ENCODE results near the gene ARID5B. TPM values are rescaled to one million over a fixed set of nuclear protein-coding genes. Genes with fewer than 3 reads are reported as not detected.
"Not testable (repeated sequence)": the region's sequence is repeated elsewhere in the genome, so short reads cannot be mapped to it uniquely, and the experiment has no call there.

ARID5B gene
- total RNA-seq, 1 experiment from 2014 or later = 1.3 TPM

DNA sequence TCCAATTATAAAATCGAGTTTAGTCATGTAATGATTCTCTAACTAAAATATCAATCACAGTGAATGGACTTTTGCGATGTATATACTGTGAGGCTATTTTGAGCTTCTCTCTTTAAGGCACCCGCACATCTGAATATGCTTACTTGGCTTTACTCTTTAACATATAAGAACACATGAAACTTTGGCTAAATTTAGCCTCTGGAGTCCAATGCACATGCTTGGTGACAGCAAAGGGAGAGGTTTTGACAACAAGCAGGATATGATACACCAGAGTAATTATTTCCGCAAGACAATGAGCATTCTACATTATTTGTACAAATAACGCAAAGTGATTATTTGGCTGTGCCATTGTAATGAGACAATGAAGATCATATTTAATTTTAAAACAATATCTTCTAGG, 72.4 kb downstream of the ARID5B start:
- peaks cover 9% of the 10 kb centered on the region for H3K4me1 ChIP-seq (ENCODE audit: low read length)

DNA sequence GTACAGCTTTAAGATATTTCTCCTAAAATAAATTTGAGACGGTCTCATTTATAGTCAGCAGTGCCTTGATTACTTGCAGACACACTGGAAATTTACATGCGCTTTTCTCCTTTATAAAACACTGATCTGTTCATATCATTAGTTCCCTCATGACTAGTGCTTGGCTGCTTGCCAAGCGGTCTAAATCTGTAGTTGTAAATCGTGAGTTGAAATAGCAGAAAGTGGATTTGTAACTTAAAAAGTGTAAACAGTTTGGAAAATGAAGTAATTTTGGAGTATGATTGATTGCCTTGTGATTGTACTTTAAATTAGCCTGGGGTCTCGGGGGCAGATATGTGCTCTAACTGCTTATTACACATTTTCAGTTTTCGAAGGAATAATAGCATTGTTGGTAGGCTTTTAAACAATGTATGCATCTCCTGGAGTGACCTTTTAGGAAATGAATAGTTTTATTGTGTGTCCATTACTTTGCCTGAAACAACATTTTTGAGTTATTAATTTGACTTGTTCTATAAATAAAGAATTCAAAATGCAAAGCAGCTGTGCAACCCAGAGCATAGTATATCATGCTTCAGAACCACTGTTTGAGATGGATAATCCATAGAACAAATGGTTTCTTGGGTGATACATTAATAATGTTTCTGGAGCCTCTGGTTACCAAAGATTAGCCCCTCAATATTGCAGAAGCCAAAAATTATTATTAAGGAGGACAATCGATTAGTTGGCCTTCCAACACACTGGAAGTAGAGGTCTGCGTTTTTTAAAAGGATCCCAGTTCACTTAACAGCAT, 73.3 kb downstream of the ARID5B start:
- H3K4me3 ChIP-seq (ENCODE audit: low read length) = no peak overlapping the region
- no peaks in the 10 kb centered on the region for H4K20me1 ChIP-seq (ENCODE audit: insufficient read depth, low read depth, low read length)
- no peaks in the 10 kb centered on the region for H3K9me3 ChIP-seq (ENCODE audit: low read length)
- DNase-seq = peak; percentile 59
- H3K27me3 ChIP-seq (ENCODE audit: low read length) = no peaks in the 10 kb centered on the region
- H3K36me3 ChIP-seq (ENCODE audit: insufficient read depth, low read length) = no peaks in the 10 kb centered on the region
- no peak overlapping the region for H3K9ac ChIP-seq (ENCODE audit: low read length)
- no peaks in the 10 kb centered on the region for H3K9me2 ChIP-seq (replicated peaks; ENCODE audit: insufficient read depth, low read length)
- H3K27ac ChIP-seq (ENCODE audit: low read length) = no peak overlapping the region
- H2AFZ ChIP-seq (ENCODE audit: low read length) = no peak overlapping the region
- no peaks in the 10 kb centered on the region for H3K79me2 ChIP-seq (ENCODE audit: low read length)
- peaks cover 9% of the 10 kb centered on the region for H3K4me1 ChIP-seq (ENCODE audit: low read length)
- peak overlapping the region; percentile 9 for H3K4me2 ChIP-seq (ENCODE audit: low read depth, low read length, poor library complexity, severe bottlenecking)

More for the DNA sequence above, 72.4 kb downstream of the ARID5B start:
- Histone ChIP-seq H3K9ac (ENCODE audit: low read length) (no peak overlapping the region), H4K20me1 (ENCODE audit: insufficient read depth, low read depth, low read length) (no peaks in the 10 kb centered on the region), H3K4me2 (ENCODE audit: low read depth, low read length, poor library complexity, severe bottlenecking) (no peak overlapping the region), H3K9me3 (ENCODE audit: low read length) (no peaks in the 10 kb centered on the region), H3K4me3 (ENCODE audit: low read length) (no peak overlapping the region), H3K79me2 (ENCODE audit: low read length) (no peaks in the 10 kb centered on the region), H2AFZ (ENCODE audit: low read length) (no peak overlapping the region), H3K36me3 (ENCODE audit: insufficient read depth, low read length) (no peaks in the 10 kb centered on the region), H3K9me2 (replicated peaks; ENCODE audit: insufficient read depth, low read length) (no peaks in the 10 kb centered on the region), H3K27me3 (ENCODE audit: low read length) (no peaks in the 10 kb centered on the region), H3K27ac (ENCODE audit: low read length) (no peak overlapping the region)
- no peak for DNase-seq

DNA sequence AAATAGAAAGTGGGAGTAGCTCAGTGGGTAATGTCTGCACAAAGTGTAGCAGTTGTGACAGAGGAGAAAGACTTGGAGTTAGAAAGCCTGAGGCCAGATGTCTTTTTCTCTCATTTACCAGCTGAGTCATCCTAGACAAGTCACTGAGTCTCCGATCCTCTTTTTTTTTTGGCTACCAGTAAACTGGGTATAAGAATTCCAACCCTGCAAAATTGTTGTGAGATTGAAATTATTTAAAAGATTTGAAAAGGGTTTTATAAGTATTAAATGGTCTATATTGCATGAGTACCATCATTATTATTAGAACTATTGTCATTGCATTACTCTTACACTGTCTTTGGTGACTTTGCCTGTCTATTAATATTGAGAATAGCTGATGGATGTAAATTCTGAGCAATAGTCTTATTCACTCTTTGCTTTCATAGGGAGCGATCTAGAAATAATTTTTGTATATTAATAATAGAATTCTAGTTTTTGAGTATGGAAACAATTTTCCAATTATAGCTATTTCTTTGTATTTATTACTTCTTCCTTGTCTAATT, 74.0 kb downstream of the ARID5B start:
- no peaks in the 10 kb centered on the region for H3K9me3 ChIP-seq (ENCODE audit: low read length)
- H4K20me1 ChIP-seq (ENCODE audit: insufficient read depth, low read depth, low read length) = no peaks in the 10 kb centered on the region
- H3K79me2 ChIP-seq (ENCODE audit: low read length) = no peaks in the 10 kb centered on the region
- DNase-seq = no peak
- no peaks in the 10 kb centered on the region for H3K9me2 ChIP-seq (replicated peaks; ENCODE audit: insufficient read depth, low read length)
- H3K27ac ChIP-seq (ENCODE audit: low read length) = no peak overlapping the region
- no peaks in the 10 kb centered on the region for H3K36me3 ChIP-seq (ENCODE audit: insufficient read depth, low read length)
- H3K9ac ChIP-seq (ENCODE audit: low read length) = no peak overlapping the region
- H2AFZ ChIP-seq (ENCODE audit: low read length) = no peak overlapping the region
- H3K4me2 ChIP-seq (ENCODE audit: low read depth, low read length, poor library complexity, severe bottlenecking) = no peak overlapping the region
- peaks cover 9% of the 10 kb centered on the region for H3K4me1 ChIP-seq (ENCODE audit: low read length)
- no peaks in the 10 kb centered on the region for H3K27me3 ChIP-seq (ENCODE audit: low read length)
- no peak overlapping the region for H3K4me3 ChIP-seq (ENCODE audit: low read length)

GRCh38 chr10:61976951-61977721, 75.6 kb downstream of the ARID5B start:
- not testable (repeated sequence) for H3K4me1 ChIP-seq (ENCODE audit: low read length); H3K36me3 ChIP-seq (ENCODE audit: insufficient read depth, low read length); H3K4me3 ChIP-seq (ENCODE audit: low read length)

DNA sequence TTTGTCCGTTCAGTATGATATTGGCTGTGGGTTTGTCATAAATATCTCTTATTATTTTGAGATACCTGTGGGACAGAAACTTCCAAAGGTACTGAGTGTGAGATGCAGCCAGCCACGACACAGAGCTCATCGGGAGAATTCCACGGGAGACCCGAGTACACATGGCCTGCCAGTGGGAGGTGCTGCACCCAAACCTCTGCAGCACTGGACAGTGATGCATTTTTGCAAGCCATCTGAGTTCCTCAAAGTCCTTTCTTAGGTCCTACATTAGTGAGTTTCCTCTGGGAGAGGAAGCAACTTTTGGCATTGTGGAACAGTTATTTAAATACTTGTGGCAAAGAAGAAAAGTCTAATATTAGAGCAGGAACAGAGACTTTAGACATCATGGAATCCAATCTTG, 77.5 kb downstream of the ARID5B start:
- H3K9me2 ChIP-seq (replicated peaks; ENCODE audit: insufficient read depth, low read length) = no peaks in the 10 kb centered on the region
- no peaks in the 10 kb centered on the region for H3K79me2 ChIP-seq (ENCODE audit: low read length)
- H3K9me3 ChIP-seq (ENCODE audit: low read length) = no peaks in the 10 kb centered on the region
- no peak overlapping the region for H3K27ac ChIP-seq (ENCODE audit: low read length)
- H2AFZ ChIP-seq (ENCODE audit: low read length) = no peak overlapping the region
- no peak overlapping the region for H3K4me3 ChIP-seq (ENCODE audit: low read length)
- no peaks in the 10 kb centered on the region for H3K27me3 ChIP-seq (ENCODE audit: low read length)
- no peaks in the 10 kb centered on the region for H3K36me3 ChIP-seq (ENCODE audit: insufficient read depth, low read length)
- no peaks in the 10 kb centered on the region for H4K20me1 ChIP-seq (ENCODE audit: insufficient read depth, low read depth, low read length)
- DNase-seq = no peak
- H3K4me1 ChIP-seq (ENCODE audit: low read length) = peaks cover 9% of the 10 kb centered on the region
- no peak overlapping the region for H3K4me2 ChIP-seq (ENCODE audit: low read depth, low read length, poor library complexity, severe bottlenecking)
- no peak overlapping the region for H3K9ac ChIP-seq (ENCODE audit: low read length)

More at GRCh38 chr10:61976951-61977721, 75.6 kb downstream of the ARID5B start:
- H2AFZ ChIP-seq (ENCODE audit: low read length); H3K27me3 ChIP-seq (ENCODE audit: low read length); H3K9me2 ChIP-seq (replicated peaks; ENCODE audit: insufficient read depth, low read length); H3K9me3 ChIP-seq (ENCODE audit: low read length); H4K20me1 ChIP-seq (ENCODE audit: insufficient read depth, low read depth, low read length); H3K27ac ChIP-seq (ENCODE audit: low read length); H3K9ac ChIP-seq (ENCODE audit: low read length); H3K79me2 ChIP-seq (ENCODE audit: low read length); DNase-seq; H3K4me2 ChIP-seq (ENCODE audit: low read depth, low read length, poor library complexity, severe bottlenecking): not testable (repeated sequence)

GRCh38 chr10:61981460-61981859, 80.0 kb downstream of the ARID5B start:
- H3K79me2 ChIP-seq (ENCODE audit: low read length) = no peaks in the 10 kb centered on the region
- no peaks in the 10 kb centered on the region for H3K9me2 ChIP-seq (replicated peaks; ENCODE audit: insufficient read depth, low read length)
- no peak overlapping the region for H3K9ac ChIP-seq (ENCODE audit: low read length)
- H3K27ac ChIP-seq (ENCODE audit: low read length) = no peak overlapping the region
- H3K9me3 ChIP-seq (ENCODE audit: low read length) = no peaks in the 10 kb centered on the region
- H4K20me1 ChIP-seq (ENCODE audit: insufficient read depth, low read depth, low read length) = 0 out of 2 replicates have a peak, but pooled peaks cover 3% of the 10 kb centered on the region
- DNase-seq = no peak
- H2AFZ ChIP-seq (ENCODE audit: low read length) = no peak overlapping the region
- no peaks in the 10 kb centered on the region for H3K36me3 ChIP-seq (ENCODE audit: insufficient read depth, low read length)
- no peak overlapping the region for H3K4me2 ChIP-seq (ENCODE audit: low read depth, low read length, poor library complexity, severe bottlenecking)
- H3K27me3 ChIP-seq (ENCODE audit: low read length) = no peaks in the 10 kb centered on the region
- H3K4me3 ChIP-seq (ENCODE audit: low read length) = no peak overlapping the region
- H3K4me1 ChIP-seq (ENCODE audit: low read length) = peaks cover under 1% of the 10 kb centered on the region; the same call in 1 of the 2 replicates

- no peaks in the 10 kb centered on the region for H3K36me3 ChIP-seq (ENCODE audit: insufficient read depth, low read length)
- peaks cover 15% of the 10 kb centered on the region for H3K4me1 ChIP-seq (ENCODE audit: low read length)
- no peaks in the 10 kb centered on the region for H3K79me2 ChIP-seq (ENCODE audit: low read length)
- H3K4me3 ChIP-seq (ENCODE audit: low read length) = no peak overlapping the region
- H3K9me2 ChIP-seq (replicated peaks; ENCODE audit: insufficient read depth, low read length) = no peaks in the 10 kb centered on the region
- no peak overlapping the region for H3K4me2 ChIP-seq (ENCODE audit: low read depth, low read length, poor library complexity, severe bottlenecking)
- H2AFZ ChIP-seq (ENCODE audit: low read length) = no peak overlapping the region
- no peak overlapping the region for H3K9ac ChIP-seq (ENCODE audit: low read length)
- DNase-seq = no peak
- H3K27me3 ChIP-seq (ENCODE audit: low read length) = no peaks in the 10 kb centered on the region
- no peaks in the 10 kb centered on the region for H3K9me3 ChIP-seq (ENCODE audit: low read length)
- no peak overlapping the region for H3K27ac ChIP-seq (ENCODE audit: low read length)
- H4K20me1 ChIP-seq (ENCODE audit: insufficient read depth, low read depth, low read length) = 0 out of 2 replicates have a peak, but pooled peaks cover 3% of the 10 kb centered on the region
Observed at GRCh38 chr10:61983255-61983654, 81.8 kb downstream of the ARID5B start.

- Histone ChIP-seq H3K4me2 (ENCODE audit: low read depth, low read length, poor library complexity, severe bottlenecking) (no peak overlapping the region), H3K36me3 (ENCODE audit: insufficient read depth, low read length) (no peaks in the 10 kb centered on the region), H2AFZ (ENCODE audit: low read length) (no peak overlapping the region), H3K27me3 (ENCODE audit: low read length) (no peaks in the 10 kb centered on the region), H3K79me2 (ENCODE audit: low read length) (no peaks in the 10 kb centered on the region), H3K4me3 (ENCODE audit: low read length) (no peak overlapping the region), H3K9ac (ENCODE audit: low read length) (no peak overlapping the region), H4K20me1 (ENCODE audit: insufficient read depth, low read depth, low read length) (0 out of 2 replicates have a peak, but pooled peaks cover 3% of the 10 kb centered on the region), H3K9me2 (replicated peaks; ENCODE audit: insufficient read depth, low read length) (no peaks in the 10 kb centered on the region), H3K4me1 (ENCODE audit: low read length) (peaks cover 15% of the 10 kb centered on the region), H3K27ac (ENCODE audit: low read length) (no peak overlapping the region), H3K9me3 (ENCODE audit: low read length) (no peaks in the 10 kb centered on the region)
- no peak for DNase-seq
Observed at GRCh38 chr10:61984803-61985418, 83.4 kb downstream of the ARID5B start.

All from Karpas-422 (cell line).